Effector memory CD4-positive, alpha-beta T cell (primary cell): ENCODE data around the gene MRPS26.
"Not testable (repeated sequence)": the region's sequence is repeated elsewhere in the genome, so short reads cannot be mapped to it uniquely, and the experiment has no call there.

Experiments used
- DNase-seq, 3 donors: peaks; one replicate each; pipeline ENCODE4 v3.0.0-alpha.2; 2020
- H3K27ac ChIP-seq: 2 replicates; pipeline ENCODE4 v1.7.0; 2013; ENCODE audit warnings: mild to moderate bottlenecking, low read length, moderate library complexity; ENCODE audit not compliant: insufficient read depth, poor library complexity, severe bottlenecking
- H3K27me3 ChIP-seq: replicated peaks from 2 replicates; pipeline ENCODE4 v1.7.0; 2013; ENCODE audit warnings: mild to moderate bottlenecking, low read length; ENCODE audit not compliant: insufficient read depth, control insufficient read depth, poor library complexity, severe bottlenecking
- H3K36me3 ChIP-seq: 2 replicates; pipeline ENCODE4 v1.7.0; 2013; ENCODE audit warnings: mild to moderate bottlenecking, low read length, moderate library complexity; ENCODE audit not compliant: control insufficient read depth, insufficient read depth
- H3K4me1 ChIP-seq: 2 replicates; pipeline ENCODE4 v1.7.0; 2013; ENCODE audit warnings: low read length, mild to moderate bottlenecking; ENCODE audit not compliant: control insufficient read depth, insufficient read depth, poor library complexity, severe bottlenecking
- H3K4me3 ChIP-seq: 2 replicates; pipeline ENCODE4 v1.7.0; 2013; ENCODE audit warnings: low read length, low read depth, mild to moderate bottlenecking; ENCODE audit not compliant: insufficient read depth, poor library complexity, severe bottlenecking
- H3K9me3 ChIP-seq: 2 replicates; pipeline ENCODE4 v1.7.0; 2013; ENCODE audit warnings: mild to moderate bottlenecking, low read length, moderate library complexity; ENCODE audit not compliant: control insufficient read depth

Gene MRPS26

DNA sequence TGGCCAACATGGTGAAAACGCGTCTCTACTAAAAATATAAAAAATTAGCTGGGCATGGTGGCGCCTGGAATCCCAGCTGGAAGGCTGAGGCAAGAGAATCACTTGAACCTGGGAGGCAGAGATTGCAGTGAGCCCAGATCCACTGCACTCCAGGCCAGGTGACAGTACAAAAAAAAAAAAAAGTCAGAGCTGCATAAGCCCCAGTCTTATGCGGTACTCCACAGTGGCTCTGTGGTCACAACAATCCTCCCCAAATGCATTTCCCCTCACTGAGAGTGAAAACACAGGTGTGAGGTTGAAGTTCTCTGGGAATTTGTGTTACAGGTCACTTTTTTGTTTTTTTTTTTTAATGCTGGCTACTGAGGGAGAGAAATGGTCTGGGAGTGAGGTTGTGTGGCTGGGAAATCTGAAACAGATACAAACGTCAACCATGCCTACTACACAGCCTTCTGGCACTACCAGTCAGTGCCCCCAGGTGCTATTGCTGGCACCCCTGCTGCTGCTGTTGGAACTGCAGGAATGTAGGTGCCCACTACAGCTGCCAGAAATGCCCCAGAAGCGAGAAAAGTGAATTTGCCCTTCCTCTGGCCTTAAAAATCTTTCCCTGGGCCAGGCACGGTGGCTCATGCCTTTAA lies 5.7 kb downstream of the MRPS26 start:
- Histone ChIP-seq H3K27me3 (no peaks in the 10 kb centered on the region), H3K9me3 (no peaks in the 10 kb centered on the region), H3K27ac (no peak overlapping the region), H3K4me3 (no peak overlapping the region), H3K4me1 (peaks cover 3% of the 10 kb centered on the region), H3K36me3 (peaks cover 19% of the 10 kb centered on the region)
- DNase-seq, result no peak

DNA sequence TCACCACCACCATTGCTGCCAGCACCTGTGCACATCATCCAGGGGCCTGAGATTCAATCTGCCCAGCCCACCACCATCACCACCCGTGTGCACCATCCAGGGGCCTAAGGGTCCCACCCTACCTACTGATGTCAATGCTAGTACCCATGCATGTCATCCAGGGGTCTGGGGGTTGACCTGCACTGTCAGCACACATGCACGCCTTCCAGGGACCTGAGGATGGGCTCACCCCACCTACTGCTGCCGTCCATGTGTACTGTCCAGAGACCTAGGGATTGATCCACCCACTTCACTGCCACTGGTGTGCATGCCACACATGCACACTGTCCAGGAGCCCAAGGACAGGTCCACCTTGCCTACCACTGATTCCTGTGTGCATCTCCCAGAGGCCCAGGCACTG lies 13.6 kb downstream of the MRPS26 start:
- no peak overlapping the region for H3K4me3 ChIP-seq
- no peaks in the 10 kb centered on the region for H3K4me1 ChIP-seq
- no peak overlapping the region for H3K27ac ChIP-seq

DNA sequence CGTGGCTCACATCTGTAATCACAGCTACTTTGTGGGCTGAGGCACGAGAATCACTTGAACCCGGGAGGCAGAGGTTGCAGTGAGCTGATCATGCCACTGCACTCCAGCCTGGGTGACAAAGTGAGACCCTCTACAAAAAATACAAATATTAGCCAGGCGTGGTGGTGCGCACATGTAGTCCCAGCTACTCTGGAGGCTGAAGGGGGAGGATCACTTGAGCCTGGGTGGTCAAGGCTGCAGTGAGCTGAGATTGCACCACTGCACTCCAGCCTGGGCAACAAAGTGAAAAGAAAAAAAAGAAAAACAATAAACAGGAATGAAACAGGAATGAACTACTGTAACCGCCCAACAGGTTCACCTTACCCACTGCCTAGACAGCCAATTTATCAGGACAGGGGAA lies 18.3 kb downstream of the MRPS26 start:
- H3K27ac ChIP-seq, result not testable (repeated sequence)

More for the DNA sequence above, 13.6 kb downstream of the MRPS26 start:
- H3K27me3 ChIP-seq, result no peaks in the 10 kb centered on the region
- no peaks in the 10 kb centered on the region for H3K36me3 ChIP-seq
- no peaks in the 10 kb centered on the region for H3K9me3 ChIP-seq
- DNase-seq, result no peak

DNA sequence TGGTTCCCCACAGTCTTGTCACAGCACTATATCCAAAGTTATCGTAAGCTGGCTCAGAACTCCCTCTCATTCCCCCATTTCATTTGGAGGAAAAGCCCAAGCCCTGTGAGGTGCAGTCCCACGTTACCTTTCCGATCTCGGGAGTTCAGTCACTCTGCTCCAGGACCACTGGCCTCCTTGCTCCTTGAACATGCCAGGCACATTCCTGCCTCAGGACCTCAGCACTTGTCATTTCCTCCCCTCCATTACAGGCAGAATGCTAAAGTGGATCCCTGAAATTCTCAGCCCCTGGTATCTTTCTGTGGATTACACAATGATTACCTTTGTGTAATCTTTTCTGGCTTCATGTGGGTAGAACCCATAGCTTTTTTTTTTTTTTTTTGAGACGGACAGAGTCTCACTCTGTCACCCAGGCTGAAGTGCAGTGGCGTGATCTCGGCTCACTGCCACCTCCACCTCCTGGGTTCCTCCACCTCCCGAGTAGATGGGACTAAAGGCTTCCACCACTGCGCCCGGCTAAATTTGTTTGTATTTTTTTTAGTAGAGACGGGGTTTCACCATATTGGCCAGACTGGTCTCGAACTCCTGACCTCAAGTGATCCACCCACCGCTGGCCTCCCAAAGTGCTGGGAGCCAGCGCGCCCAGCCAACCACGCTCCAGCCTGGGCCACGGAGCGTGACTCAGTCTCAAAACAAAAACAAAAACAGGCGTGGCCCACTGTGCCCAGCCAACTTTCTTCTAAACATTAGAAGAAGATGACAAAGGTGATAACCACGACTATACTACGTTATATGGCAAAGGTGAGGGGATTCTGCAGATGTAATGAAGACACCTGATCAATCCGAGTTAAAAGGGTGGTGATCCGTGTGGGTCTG lies 21.5 kb downstream of the MRPS26 start:
- no peak overlapping the region for H3K4me3 ChIP-seq
- no peaks in the 10 kb centered on the region for H3K9me3 ChIP-seq
- no peak overlapping the region for H3K27ac ChIP-seq
- peaks cover 8% of the 10 kb centered on the region for H3K4me1 ChIP-seq
- no peaks in the 10 kb centered on the region for H3K27me3 ChIP-seq
- no peaks in the 10 kb centered on the region for H3K36me3 ChIP-seq
- no peak for DNase-seq

More for the DNA sequence above, 18.3 kb downstream of the MRPS26 start:
- not testable (repeated sequence) for H3K27me3 ChIP-seq, H3K9me3 ChIP-seq, H3K36me3 ChIP-seq, H3K4me3 ChIP-seq, H3K4me1 ChIP-seq, DNase-seq

DNA sequence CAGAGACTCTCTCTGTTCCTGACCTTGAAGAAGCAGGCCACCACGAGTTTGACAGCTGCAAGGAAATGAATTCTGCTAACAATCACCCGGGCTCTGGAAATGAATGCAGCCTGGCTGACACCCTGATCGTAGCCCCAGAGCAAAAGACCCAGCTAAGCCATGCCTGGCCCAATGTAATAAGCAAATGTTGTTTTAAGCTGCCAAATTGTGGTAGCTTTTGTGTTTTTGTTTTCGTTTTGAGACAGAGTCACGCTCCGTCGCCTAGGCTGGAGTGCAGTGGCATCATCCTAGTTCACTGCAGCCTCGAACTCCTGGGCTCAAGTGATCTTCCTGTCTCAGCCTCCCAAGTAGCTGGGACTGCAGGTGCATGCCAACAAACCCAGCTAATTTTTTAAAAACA lies 22.2 kb downstream of the MRPS26 start:
- DNase-seq, result no peak
- Histone ChIP-seq H3K9me3 (no peaks in the 10 kb centered on the region), H3K27me3 (no peaks in the 10 kb centered on the region), H3K4me1 (peaks cover 11% of the 10 kb centered on the region), H3K36me3 (no peaks in the 10 kb centered on the region), H3K4me3 (no peak overlapping the region), H3K27ac (no peak overlapping the region)

DNA sequence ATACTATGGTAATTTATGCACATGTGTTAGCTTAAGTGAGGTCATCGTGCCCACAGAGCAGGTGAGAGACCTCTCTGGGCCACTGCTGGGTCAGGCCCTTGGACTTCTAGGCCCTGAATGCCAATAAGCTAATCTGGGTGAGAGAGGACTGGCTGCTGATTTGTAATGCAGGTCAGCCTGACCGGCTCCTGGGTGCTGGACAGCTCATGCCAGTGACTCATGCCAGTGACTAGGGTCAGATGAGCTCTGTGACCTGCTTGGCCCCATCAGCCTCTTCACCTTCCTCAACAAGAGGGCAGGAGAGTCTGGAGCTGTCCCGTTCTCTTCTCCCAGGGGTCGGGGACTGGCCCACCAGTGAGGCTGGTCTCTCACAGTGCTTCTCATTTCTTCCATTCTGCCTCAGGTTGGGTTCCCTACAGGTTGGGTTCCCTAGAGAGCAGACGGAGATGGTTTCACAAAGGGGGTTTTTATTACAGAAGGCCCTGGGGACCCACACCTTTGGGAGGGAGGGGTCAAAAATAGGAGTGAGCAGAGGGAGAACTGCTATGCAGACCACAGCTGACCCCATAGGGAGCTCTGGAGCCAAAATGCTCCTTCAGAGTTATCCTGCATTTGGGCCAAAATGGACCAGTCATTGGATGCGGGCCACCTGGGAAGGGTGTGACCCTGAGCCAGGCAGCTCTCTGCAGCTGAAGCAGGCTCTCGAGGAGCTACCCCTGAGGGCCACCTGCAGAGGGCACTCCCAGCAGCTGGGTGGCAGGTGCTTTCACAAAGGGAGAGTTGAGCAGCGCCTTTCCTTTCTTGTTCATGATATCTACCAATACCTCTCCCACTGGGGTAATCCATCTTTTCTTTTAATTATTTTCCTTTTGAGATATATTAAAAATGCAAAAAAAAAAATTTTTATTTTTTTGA lies 23.4 kb downstream of the MRPS26 start:
- no peaks in the 10 kb centered on the region for H3K9me3 ChIP-seq
- H3K4me3 ChIP-seq, result no peak overlapping the region
- no peak for DNase-seq
- no peak overlapping the region for H3K27ac ChIP-seq
- peaks cover 11% of the 10 kb centered on the region for H3K4me1 ChIP-seq
- no peaks in the 10 kb centered on the region for H3K27me3 ChIP-seq
- no peaks in the 10 kb centered on the region for H3K36me3 ChIP-seq

DNA sequence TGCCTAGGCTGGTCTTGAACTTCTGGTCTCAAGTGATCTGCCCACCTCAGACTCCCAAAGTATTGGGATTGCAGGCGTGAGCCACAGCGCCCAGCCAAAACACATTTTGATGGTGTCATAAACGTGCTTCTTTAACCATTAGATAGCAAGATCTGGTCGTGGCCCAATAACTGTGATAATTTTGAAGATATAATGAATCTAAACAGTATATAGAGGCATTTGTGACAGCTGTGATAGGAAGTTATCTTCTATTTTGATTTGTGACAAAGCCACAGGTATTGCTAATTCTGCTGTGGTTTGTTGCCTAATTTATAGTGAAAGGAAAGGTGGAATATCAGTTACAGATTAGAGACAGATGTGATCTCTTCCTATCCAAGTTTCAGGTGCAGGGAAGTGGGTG lies 24.9 kb downstream of the MRPS26 start:
- Histone ChIP-seq H3K27ac (no peak overlapping the region), H3K27me3 (no peaks in the 10 kb centered on the region), H3K4me3 (no peak overlapping the region), H3K36me3 (no peaks in the 10 kb centered on the region), H3K4me1 (peaks cover 11% of the 10 kb centered on the region), H3K9me3 (no peaks in the 10 kb centered on the region)
- no peak for DNase-seq

DNA sequence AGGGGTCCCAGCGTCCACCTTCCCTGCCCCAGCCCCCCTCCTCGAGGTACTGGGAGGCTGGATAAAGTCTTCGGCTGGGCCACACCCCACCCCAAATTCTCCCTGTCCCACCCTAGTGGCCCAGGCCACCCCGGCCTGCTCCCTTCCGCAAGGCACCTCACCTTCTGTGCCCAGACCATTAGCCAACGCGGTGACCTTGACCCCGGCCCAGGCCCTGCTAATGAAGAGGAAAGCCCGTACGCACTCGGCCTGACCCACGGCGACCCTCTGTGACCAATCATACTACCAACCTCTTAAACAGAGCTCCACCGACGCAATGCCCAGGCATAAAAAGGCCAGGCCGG lies 25.4 kb downstream of the MRPS26 start:
- H3K36me3 ChIP-seq, result no peaks in the 10 kb centered on the region
- no peak for DNase-seq
- H3K4me3 ChIP-seq, result peak overlapping the region; percentile 73
- peaks cover 11% of the 10 kb centered on the region for H3K4me1 ChIP-seq
- peak overlapping the region; percentile 51 for H3K27ac ChIP-seq
- no peaks in the 10 kb centered on the region for H3K9me3 ChIP-seq
- H3K27me3 ChIP-seq, result no peaks in the 10 kb centered on the region

DNA sequence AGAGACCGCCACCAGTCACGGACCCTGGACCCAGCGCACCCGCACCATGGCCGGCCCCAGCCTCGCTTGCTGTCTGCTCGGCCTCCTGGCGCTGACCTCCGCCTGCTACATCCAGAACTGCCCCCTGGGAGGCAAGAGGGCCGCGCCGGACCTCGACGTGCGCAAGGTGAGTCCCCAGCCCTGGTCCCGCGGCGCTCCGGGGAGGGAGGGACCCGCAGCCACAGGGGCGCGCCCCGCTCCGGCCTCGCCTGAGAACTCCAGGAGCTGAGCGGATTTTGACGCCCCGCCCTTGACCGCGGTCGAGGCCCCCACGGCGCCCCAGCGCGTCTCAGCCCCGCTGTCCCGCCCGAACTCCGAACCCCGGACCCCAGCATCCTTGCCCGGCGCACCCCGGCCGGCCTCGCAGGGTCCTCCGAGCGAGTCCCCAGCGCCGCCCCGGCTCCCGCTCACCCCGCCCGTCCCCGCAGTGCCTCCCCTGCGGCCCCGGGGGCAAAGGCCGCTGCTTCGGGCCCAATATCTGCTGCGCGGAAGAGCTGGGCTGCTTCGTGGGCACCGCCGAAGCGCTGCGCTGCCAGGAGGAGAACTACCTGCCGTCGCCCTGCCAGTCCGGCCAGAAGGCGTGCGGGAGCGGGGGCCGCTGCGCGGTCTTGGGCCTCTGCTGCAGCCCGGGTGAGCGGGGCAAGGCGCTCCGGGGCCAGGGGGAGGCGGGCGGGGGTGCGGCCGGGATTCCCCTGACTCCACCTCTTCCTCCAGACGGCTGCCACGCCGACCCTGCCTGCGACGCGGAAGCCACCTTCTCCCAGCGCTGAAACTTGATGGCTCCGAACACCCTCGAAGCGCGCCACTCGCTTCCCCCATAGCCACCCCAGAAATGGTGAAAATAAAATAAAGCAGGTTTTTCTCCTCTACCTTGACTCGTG lies 26.0 kb downstream of the MRPS26 start, which contains the start of gene OXT:
TSS of gene OXT (plus strand) at position 11 of the 920 bp plus-strand sequence. CDS start at position 47, 36 bp downstream.
- Histone ChIP-seq H3K27ac (peak within 1 kb of the TSS; percentile 51), H3K36me3 (no peaks in the 10 kb centered on the region), H3K27me3 (no peaks in the 10 kb centered on the region), H3K4me1 (peaks cover 11% of the 10 kb centered on the region), H3K9me3 (no peaks in the 10 kb centered on the region), H3K4me3 (peak within 1 kb of the TSS; percentile 73)
- peak; percentile 46 to 61 (median 60) for DNase-seq
